Measurements from ENCODE around the gene FASN. TPM values are rescaled to one million over a fixed set of nuclear protein-coding genes. Genes with fewer than 3 reads are reported as not detected.

FASN gene
- 100 to 142 TPM (median 139 TPM) in 5 replicates for total RNA-seq (2022; extraction: Qiagen RNA extraction)

DNA sequence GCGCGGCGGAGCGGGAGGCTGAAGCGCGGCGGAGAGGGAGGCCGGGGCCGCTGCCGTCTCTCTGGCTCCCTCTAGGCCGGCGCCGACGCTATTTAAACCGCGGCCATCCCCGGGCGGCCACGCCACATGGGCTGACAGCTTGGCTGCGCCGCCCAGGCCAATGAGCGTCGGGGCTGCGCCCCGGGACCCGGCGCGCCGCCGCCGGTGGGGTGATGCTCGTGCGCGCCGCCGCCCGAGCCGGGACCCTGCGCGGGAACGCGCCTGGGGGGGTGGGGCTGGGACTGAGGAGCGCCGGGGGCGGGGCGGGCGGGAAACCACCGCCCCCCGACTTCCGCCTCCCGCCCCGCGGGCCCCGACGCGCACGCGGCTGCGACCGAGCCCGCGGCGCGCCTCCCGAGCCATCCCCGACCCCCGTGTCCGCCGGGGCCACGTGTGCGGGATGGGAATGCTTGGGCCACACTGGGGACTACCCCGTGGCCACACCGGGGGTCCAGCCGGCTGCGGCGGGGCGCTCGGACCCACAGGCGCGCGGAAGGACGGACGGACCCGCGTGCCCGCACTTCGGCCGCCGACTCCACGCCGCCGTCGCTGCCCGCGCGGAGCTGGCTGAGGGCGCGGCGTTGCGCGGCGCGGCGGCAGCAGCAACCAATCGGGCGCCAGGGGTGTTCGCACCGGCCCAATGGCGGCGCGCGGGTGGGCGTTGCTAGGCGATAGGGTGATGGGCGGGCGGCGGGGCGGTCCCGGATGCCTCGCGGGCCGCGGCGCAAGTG, at the start of gene FASN:
Gene FASN (minus strand): TSS at position 68 of the 770 bp plus-strand sequence. CDS start 1,791 bp downstream, outside the sequence.

DNA sequence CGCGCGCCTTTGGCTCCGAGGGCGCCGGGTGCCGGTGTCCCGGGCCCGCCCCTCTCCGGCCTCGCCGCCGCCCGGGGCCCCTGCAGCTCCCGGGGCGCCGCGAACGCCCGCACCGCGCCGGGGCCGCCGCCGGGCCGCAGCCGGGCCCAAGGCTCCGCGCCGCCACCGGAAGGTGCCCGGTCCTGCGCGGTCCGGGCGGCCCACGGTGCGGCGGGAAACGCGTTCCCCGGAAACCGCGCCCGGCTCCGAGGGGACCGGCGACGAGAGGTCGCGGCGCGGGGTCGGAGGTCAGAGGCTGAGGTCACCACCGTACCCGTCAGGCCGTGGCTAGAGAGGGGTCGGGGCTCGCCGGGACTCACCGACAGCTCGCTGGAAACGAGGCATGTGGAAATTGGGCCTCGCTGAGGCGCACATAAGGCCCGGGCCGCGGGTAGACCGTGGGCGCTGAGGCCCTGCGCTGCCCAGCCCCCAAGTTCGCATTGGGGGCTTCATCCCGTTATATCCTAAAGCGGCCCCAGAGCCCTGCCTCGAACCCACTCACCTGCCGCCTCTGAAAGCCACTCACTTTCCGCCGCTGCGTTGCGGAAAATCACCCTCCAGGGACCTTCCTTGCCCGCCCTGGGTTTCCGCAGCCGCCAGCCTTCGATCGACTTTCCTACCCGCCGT, 32.3 kb downstream of the FASN start, which contains the start of gene DUS1L:
Gene DUS1L (minus strand): TSS at position 167 of the 666 bp plus-strand sequence. CDS start 745 bp downstream, outside the sequence.

DNA sequence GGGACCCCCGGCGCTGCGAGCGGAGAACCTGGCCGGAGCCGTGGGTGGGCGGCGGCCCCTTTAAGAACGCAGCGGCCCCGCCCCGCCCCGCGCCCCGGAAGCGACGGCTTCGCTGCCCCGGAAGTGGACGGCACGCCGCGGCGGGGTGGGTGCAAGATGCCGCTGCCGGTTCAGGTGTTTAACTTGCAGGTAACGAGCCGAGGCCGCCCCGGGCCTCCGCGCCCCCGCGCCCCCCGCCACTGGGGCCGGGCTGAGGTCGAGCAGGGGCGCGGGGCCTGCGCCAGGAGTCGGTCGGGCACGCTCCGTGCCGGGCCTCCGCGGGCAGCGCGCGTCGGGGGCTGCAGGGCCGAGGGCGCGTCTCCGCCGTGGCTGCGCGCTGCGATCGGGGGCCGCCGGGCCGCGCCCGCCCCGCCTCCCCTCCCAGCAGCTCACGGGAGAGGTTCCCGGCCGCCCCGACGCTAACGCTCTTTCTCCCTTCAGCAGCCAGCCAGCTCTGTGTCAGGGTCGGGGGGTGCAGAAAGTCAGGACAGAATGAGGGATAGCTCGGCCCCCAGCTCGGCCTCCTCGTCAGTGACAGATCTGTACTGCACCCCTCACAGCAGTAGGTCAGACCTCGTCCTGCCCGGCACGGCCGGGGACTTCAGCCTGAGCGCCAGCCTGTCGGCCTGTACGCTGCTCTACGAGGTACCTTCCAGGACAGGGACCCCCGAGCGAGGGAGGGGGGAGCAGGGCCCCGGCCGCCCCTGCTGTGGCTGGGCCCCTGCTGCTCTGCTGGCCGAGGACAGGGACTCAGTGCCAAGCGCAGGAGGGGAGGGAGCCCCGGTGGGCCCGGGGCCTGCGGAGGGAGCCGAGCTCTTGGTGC, 46.0 kb downstream of the FASN start, which contains the start of the genes GPS1 and RFNG:
Gene GPS1 (plus strand): TSS at position 123 of the 862 bp plus-strand sequence. CDS start 34 bp downstream, at position 157.
Gene RFNG (minus strand): TSS at position 36 of the 862 bp plus-strand sequence. CDS start 45 bp downstream, outside the sequence.

DNA sequence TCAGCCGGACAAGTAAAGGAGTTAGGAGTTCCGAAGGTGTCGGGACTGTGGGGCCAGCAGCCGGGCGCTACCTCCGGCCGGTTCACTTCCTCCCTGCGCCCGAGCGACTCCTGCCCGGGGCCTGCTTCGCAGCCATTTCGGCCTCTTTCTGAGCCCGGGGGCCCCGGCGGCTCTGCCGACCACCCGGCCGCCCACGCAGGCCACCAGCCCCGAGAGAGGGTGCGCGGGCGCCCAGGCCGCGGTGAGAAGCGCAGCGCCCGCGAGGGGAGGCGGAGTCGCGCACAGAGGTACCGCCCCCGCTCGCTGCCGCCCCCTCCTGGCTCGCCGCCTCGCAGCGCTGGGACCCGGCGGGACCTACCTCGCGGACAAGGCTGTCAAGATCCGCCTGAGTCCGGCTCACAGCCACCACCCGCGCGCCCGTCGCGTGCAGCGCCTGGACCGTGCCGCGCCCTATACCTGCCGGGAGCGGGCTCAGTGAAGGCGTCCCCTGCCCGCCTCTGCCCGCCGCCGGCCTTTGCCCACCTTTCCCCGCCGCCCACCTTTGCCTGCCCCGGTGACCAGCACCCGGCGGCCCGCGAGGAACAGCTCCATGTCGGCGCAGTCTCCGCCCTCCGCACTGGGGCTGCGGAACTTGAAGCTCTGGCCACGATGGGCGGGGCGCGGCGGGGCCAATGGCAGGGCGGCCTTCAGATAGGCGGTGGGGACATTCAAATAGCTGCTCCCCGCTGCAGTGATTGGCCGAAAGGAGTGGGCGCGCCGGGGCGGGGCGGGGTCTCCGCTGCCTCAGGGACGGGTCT, 60.7 kb downstream of the FASN start, which contains the start of gene DCXR:
Gene DCXR (minus strand): TSS at position 606 of the 797 bp plus-strand sequence. CDS start 15 bp downstream, at position 591.

DNA sequence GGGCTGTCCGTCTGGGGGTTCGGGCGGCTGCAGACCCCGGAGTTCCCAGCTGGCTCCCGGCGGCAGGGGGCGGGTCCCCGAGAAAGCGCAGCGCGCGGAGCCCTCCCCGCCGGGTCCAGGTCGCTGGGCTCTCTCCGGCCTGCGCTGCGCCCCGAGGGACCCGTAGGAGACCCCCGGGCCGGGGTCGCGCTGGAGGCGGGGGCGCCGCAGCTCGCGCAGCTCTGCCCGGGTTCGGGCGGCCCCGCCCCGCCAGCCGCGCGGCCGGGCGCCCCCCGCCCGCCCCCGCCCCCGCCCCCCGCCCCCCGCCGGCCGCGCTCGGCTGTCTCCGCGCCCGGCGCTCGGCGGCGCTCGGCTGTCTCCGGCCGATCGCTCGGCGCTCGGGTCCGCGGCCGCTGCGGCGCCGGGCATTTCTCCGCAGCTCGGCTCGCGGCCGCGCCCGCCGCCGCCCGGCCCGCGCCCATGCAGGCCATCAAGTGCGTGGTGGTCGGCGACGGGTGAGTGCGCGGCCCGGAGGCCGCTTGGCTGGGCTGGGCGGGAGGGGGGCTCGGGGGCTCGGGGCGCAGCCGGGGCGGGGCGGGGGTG, 66.6 kb downstream of the FASN start, which contains the start of gene RAC3:
Gene RAC3 (plus strand): TSS at position 376 of the 582 bp plus-strand sequence. CDS start 84 bp downstream, at position 460.

Other genes with a start within 250 kb of the FASN start
- 690 to 732 TPM (median 705 TPM) in 5 replicates for gene P4HB, start 237.7 kb downstream of the FASN start, total RNA-seq (2022; extraction: Qiagen RNA extraction)
- gene ARHGDIA, start 226.9 kb downstream of the FASN start, total RNA-seq (2022; extraction: Qiagen RNA extraction), result 603 to 678 TPM (median 626 TPM) in 5 replicates
- 170 to 255 TPM (median 241 TPM) in 5 replicates for gene ALYREF, start 206.7 kb downstream of the FASN start, total RNA-seq (2022; extraction: Qiagen RNA extraction)
- gene ANAPC11, start 206.5 kb downstream of the FASN start, total RNA-seq (2022; extraction: Qiagen RNA extraction), result 182 to 330 TPM (median 298 TPM) in 5 replicates
- gene NPB, start 196.0 kb downstream of the FASN start, total RNA-seq (2022; extraction: Qiagen RNA extraction), result 0.51 to 0.77 TPM (median 0.61 TPM) in 5 replicates
- gene PCYT2, start 186.8 kb downstream of the FASN start, total RNA-seq (2022; extraction: Qiagen RNA extraction), result 12.9 to 17.1 TPM (median 16.7 TPM) in 5 replicates
- gene SIRT7, start 180.1 kb downstream of the FASN start, total RNA-seq (2022; extraction: Qiagen RNA extraction), result 28.6 to 46.2 TPM (median 44.4 TPM) in 5 replicates
- gene MAFG, start 170.5 kb downstream of the FASN start, total RNA-seq (2022; extraction: Qiagen RNA extraction), result 29.9 to 49.3 TPM (median 41.7 TPM) in 5 replicates
- 66.6 to 94.6 TPM (median 92.7 TPM) in 5 replicates for gene PYCR1, start 160.9 kb downstream of the FASN start, total RNA-seq (2022; extraction: Qiagen RNA extraction)
- not detected in 5 replicates for gene MYADML2, start 151.0 kb downstream of the FASN start, total RNA-seq (2022; extraction: Qiagen RNA extraction)
- 0.30 to 0.57 TPM (median 0.45 TPM) in 5 replicates for gene NOTUM, start 137.0 kb downstream of the FASN start, total RNA-seq (2022; extraction: Qiagen RNA extraction)
- gene ASPSCR1, start 120.6 kb downstream of the FASN start, total RNA-seq (2022; extraction: Qiagen RNA extraction), result 23.6 to 32.1 TPM (median 29.2 TPM) in 5 replicates
- 148 to 219 TPM (median 196 TPM) in 5 replicates for gene CENPX, start 75.4 kb downstream of the FASN start, total RNA-seq (2022; extraction: Qiagen RNA extraction)
- 10.5 to 20.2 TPM (median 16.2 TPM) in 5 replicates for gene LRRC45, start 74.9 kb downstream of the FASN start, total RNA-seq (2022; extraction: Qiagen RNA extraction)
- gene RAC3, start 66.6 kb downstream of the FASN start, total RNA-seq (2022; extraction: Qiagen RNA extraction), result 22.8 to 41.7 TPM (median 37.9 TPM) in 5 replicates
- 64.0 to 107 TPM (median 101 TPM) in 5 replicates for gene DCXR, start 60.5 kb downstream of the FASN start, total RNA-seq (2022; extraction: Qiagen RNA extraction)
- 16.5 to 27.3 TPM (median 26.4 TPM) in 5 replicates for gene RFNG, start 46.4 kb downstream of the FASN start, total RNA-seq (2022; extraction: Qiagen RNA extraction)
- gene GPS1, start 46.3 kb downstream of the FASN start, total RNA-seq (2022; extraction: Qiagen RNA extraction), result 100 to 150 TPM (median 145 TPM) in 5 replicates
- gene DUS1L, start 32.4 kb downstream of the FASN start, total RNA-seq (2022; extraction: Qiagen RNA extraction), result 77.1 to 164 TPM (median 141 TPM) in 5 replicates
- gene CCDC57, start 114.6 kb upstream of the FASN start, total RNA-seq (2022; extraction: Qiagen RNA extraction), result 17.5 to 27.8 TPM (median 25.5 TPM) in 5 replicates
- gene SLC16A3, start 130.8 kb upstream of the FASN start, total RNA-seq (2022; extraction: Qiagen RNA extraction), result 102 to 140 TPM (median 132 TPM) in 5 replicates
- gene CSNK1D, start 175.5 kb upstream of the FASN start, total RNA-seq (2022; extraction: Qiagen RNA extraction), result 163 to 200 TPM (median 196 TPM) in 5 replicates
- gene CD7, start 219.4 kb upstream of the FASN start, total RNA-seq (2022; extraction: Qiagen RNA extraction), result 0.05 to 0.15 TPM (median 0.10 TPM) in 4 of 5 replicates, not detected in the other
- gene SECTM1, start 235.5 kb upstream of the FASN start, total RNA-seq (2022; extraction: Qiagen RNA extraction), result 1.1 to 2.6 TPM (median 2.0 TPM) in 5 replicates

Data from A549 treated with CORT108297 at 1 μM for 4 hours (cell line).